Embryonic facial prominence (tissue), 1 donor: ENCODE results near the gene SLC16A8.
"Not testable (repeated sequence)": the region's sequence is repeated elsewhere in the genome, so short reads cannot be mapped to it uniquely, and the experiment has no call there.

Experiments
- DNase-seq: peaks from one replicate; pipeline ENCODE4 v3.0.0-alpha.2; 2016; ENCODE audit errors: extremely low spot score

The SLC16A8 gene

GRCh38 chr22:38083931-38084631 lies at the start of gene SLC16A8:
TSS of gene SLC16A8 (minus strand) at chr22:38084184. CDS start at chr22:38082873, 1,311 bp downstream.
- DNase-seq: no peak

- DNase-seq: no peak
These were observed 49.3 kb upstream of the SLC16A8 start for GRCh38 chr22:38133331-38133730.

GRCh38 chr22:38132794-38133193 lies 48.8 kb upstream of the SLC16A8 start:
- DNase-seq: no peak

- no peak for DNase-seq
These were observed 48.2 kb upstream of the SLC16A8 start for GRCh38 chr22:38132136-38132535.

- DNase-seq: no peak
These were observed 47.4 kb upstream of the SLC16A8 start for GRCh38 chr22:38131399-38131798.

GRCh38 chr22:38129856-38130255 lies 45.9 kb upstream of the SLC16A8 start:
- DNase-seq: no peak

GRCh38 chr22:38129021-38129420 lies 45.0 kb upstream of the SLC16A8 start:
- DNase-seq: no peak

- no peak for DNase-seq
These were observed 43.9 kb upstream of the SLC16A8 start for GRCh38 chr22:38127869-38128268.

- no peak for DNase-seq
These were observed 43.1 kb upstream of the SLC16A8 start for GRCh38 chr22:38126928-38127668.

GRCh38 chr22:38125751-38126201 lies 41.8 kb upstream of the SLC16A8 start:
- no peak for DNase-seq

GRCh38 chr22:38125038-38125610 lies 41.1 kb upstream of the SLC16A8 start:
- DNase-seq: no peak

- no peak for DNase-seq
These were observed 40.4 kb upstream of the SLC16A8 start for GRCh38 chr22:38124236-38124974.

- no peak for DNase-seq
These were observed 38.6 kb upstream of the SLC16A8 start for GRCh38 chr22:38122616-38123015.

- no peak for DNase-seq
These were observed 36.6 kb upstream of the SLC16A8 start for GRCh38 chr22:38120359-38121110.

GRCh38 chr22:38118747-38119146 lies 34.8 kb upstream of the SLC16A8 start:
- not testable (repeated sequence) for DNase-seq

GRCh38 chr22:38118182-38118581 lies 34.2 kb upstream of the SLC16A8 start:
- DNase-seq: no peak

GRCh38 chr22:38117556-38117955 lies 33.6 kb upstream of the SLC16A8 start:
- DNase-seq: not testable (repeated sequence)

GRCh38 chr22:38115423-38116205 lies 31.6 kb upstream of the SLC16A8 start:
- no peak for DNase-seq

- peak; percentile 35 for DNase-seq
These were observed 30.8 kb upstream of the SLC16A8 start for GRCh38 chr22:38114484-38115398.
